HG02678 (cell line): Measurements from ENCODE around the gene CDH8.

ENCODE experiments used
- ATAC-seq: cut with Tn5 transposase; IDR thresholded peaks from one replicate; pipeline ENCODE4 v1.9.1; 2021; ENCODE audit warnings: mild to moderate bottlenecking, moderate library complexity; ENCODE audit not compliant: unreplicated experiment

Gene CDH8

DNA sequence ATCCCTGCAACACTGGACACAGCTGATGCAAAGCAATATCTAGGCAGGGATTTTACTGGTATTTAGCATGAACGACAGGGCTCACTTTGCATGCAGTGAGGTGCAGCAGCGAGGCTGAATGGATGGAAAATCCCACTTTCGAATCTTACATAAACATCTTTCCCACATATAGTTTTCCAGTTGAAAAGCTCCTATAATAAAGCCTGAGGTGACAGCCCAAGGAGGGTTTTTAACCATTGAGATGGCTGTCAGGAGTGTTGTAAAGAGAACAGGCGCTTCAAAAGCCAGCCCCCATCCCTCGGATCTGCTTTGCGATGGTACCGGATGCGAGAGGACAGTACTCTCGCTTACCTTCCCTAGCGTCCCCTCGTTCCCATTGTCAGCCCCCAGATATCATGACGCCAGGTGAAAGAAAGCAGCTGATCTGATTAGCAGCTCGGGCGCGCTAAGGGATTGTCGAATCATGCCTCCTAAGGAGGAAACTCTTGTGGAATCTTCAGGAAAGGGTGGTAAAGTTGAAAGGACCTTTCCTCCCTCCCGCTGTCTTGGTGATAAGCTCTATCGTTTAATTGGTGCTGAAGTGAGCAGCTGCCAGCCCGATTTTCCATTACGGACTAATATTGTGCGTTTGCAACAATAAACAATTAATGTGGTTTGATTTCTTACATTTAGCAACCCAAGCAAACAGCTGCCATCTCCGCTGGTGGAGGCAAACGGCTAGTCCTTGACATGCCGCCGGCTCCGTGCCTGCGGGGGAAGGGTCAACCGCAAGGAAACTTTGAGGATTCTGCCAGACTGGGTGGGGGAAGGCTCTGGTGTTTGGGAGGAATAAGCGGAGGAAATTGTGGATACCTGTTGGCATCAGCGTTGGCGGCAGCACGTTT is 1.8 kb downstream of the CDH8 start:
- no peak for ATAC-seq

GRCh38 chr16:62033065-62033464 is 3.2 kb downstream of the CDH8 start:
- ATAC-seq, result no peak

GRCh38 chr16:62029947-62030346 is 6.3 kb downstream of the CDH8 start:
- no peak for ATAC-seq

DNA sequence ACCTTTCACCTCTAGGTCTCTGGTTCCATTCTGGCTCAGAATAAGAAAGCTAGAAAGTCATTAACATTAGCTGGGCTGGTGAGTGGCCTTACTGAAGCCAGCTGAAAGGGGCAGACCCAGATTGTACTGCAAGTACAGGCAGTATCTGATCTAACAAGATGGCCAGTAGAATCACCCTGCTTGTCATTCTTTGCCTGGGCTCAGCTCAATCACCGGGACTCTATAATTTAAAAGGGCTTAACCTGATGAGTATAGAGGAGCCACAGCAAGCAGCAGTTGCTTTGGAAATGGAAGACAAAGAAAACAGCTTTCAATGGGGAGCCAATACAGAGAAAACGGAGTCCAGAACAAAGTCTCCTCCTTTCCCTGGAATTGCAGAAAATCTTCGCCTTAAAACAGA is 13.6 kb downstream of the CDH8 start:
- ATAC-seq, result no peak

DNA sequence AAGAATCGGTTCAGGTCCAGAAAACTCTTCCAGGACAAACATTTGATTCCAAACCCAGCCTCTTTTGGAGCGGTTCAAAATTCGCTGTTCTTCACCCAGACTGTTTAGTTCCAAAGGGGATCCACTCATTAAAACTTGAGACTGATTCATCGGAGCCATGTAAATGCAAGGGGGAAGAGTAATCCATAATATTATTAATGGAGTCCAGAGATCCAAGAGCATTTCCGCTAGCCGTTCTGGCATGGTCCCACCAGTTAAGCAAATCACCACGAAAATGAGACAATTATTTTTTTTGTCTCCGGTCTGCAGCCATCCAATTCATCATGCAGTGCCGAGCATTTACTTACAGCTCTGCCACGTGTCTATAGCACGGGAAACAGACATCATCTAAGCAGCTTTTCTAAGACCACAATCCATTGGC is 15.1 kb downstream of the CDH8 start:
- no peak for ATAC-seq

DNA sequence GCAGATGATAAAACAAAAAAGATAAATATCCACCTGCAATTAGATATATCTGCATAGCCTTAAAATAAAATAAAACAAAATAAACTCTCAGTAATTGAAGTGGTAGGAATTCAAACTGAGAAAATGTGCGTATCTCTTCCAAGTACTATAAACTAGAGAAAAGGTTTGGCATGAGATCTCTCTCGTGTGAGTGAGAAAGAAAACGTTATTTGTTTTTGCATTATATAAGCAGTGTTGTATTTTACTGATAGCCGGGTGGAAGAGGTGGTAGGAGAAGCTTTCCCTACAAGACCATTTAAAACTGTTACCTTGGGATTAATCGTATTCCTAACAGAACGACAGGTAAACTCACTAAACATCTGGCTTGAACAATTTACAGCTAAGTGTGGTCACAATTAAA is 15.6 kb downstream of the CDH8 start:
- no peak for ATAC-seq

- ATAC-seq, result no peak
Measured at GRCh38 chr16:62019851-62020250, 16.4 kb downstream of the CDH8 start.

GRCh38 chr16:62018301-62019060 is 17.8 kb downstream of the CDH8 start:
- no peak for ATAC-seq

GRCh38 chr16:62014319-62014923 is 21.8 kb downstream of the CDH8 start:
- ATAC-seq, result no peak

DNA sequence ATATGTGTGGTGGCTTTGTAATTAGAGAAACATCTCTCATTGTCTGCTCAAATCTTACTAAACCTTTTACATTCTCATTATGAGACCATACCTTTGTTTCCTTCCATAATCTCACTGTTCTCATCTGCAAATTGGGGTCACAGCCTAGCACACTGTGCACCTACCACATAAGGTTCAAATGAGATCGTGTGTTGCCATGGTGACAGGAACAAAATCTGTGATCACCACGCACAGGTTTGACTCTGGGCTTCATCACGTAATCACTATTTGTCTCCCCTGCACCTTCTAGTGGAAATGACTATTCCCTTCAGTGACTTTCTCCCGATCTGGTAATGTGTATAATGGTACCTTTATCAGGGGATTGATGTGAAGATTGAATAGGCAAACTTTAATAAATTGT is 26.1 kb downstream of the CDH8 start:
- ATAC-seq, result no peak

GRCh38 chr16:61998460-61998859 is 37.8 kb downstream of the CDH8 start:
- ATAC-seq, result no peak

GRCh38 chr16:61993108-61993507 is 43.1 kb downstream of the CDH8 start:
- no peak for ATAC-seq

- ATAC-seq, result no peak
Measured at GRCh38 chr16:61987474-61988012, 48.7 kb downstream of the CDH8 start.

GRCh38 chr16:61969077-61969382 is 67.2 kb downstream of the CDH8 start:
- ATAC-seq, result no peak

DNA sequence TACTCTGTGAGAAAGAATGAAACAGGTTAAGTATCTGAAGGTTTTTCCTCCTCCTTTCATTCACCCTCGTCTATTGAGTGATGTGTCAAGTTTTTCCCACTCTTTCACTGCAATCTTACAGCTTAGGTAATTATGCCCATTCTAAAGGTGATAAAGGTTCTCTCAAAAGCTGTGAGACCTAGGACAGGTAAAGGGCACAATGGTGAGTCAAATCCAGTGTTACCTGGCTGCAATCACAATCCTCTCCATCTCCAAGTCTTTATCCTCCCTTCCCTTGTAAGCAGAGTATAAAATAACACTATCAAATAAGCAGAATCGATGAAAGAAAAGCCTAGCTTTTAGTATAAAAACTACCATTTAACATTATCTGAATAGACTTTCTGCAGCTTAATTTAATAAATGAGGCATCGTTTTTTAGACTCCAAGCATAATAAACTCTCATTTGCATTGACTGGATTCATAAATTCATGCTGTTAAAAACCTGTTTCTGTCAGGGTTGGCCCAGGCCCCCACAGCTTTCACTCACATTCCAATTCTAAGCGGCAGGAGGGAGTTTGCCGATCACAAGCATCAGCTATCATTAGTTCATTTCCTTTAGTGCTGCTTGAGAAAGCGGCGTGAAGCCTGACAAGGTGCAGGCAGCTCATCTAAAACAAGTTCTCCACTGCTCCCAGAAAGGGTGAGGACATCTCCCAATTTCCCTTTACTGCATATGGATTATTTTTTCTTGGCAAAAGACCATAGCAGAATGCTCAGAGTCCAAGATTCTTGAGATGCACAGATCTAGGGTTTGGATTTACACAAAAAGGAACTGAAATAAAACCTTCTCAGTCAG is 67.8 kb downstream of the CDH8 start:
- ATAC-seq, result no peak

GRCh38 chr16:61957075-61957855 is 79.0 kb downstream of the CDH8 start:
- ATAC-seq, result no peak

DNA sequence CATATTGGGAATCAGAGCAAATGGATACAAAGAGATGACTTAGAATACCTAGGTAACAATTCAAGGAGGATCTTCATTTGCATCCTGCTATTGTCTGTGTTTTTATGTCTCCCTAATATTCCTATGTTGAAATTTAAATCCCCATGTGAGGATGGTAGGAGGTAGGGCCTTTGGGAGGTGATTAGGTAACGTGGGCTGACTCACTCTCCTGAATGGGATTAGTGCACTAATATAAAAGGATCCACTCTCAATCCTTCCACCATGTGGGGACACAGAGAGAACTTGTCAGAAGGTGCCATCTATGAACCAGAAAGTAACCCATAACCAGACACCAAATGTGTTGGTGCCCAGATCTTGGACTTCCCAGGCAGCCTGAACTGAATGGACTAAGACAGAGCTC is 83.4 kb downstream of the CDH8 start:
- ATAC-seq, result no peak

- ATAC-seq, result no peak
Measured at GRCh38 chr16:61948414-61948813, 87.8 kb downstream of the CDH8 start.

GRCh38 chr16:61946019-61946418 is 90.2 kb downstream of the CDH8 start:
- ATAC-seq, result no peak

DNA sequence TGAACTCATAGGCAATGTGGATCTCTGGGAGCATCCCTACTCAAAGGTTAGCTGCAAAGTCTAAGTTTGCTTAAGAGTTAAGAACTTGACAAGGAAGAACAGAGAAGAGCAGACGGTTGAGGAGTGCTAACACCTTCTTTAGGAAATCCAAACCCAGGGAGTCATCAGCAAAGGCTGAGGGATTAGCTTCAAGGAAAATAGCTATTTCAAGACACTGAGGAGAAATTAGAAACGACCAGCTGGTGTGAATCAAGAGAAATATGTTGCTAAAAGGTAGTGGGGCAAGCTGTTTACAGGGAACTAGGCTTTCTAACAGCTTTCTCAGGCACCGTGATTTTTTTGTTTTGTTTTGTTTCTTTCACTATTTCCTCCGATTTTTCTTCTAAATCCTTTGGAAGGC is 90.7 kb downstream of the CDH8 start:
- no peak for ATAC-seq
